NCI-H345 (cell line): ENCODE results near the gene IRF4.

Experiments used
- DNase-seq: peaks from one replicate; lab custom pipeline; 2025; lab: John Stamatoyannopoulos, UW

Gene IRF4

DNA sequence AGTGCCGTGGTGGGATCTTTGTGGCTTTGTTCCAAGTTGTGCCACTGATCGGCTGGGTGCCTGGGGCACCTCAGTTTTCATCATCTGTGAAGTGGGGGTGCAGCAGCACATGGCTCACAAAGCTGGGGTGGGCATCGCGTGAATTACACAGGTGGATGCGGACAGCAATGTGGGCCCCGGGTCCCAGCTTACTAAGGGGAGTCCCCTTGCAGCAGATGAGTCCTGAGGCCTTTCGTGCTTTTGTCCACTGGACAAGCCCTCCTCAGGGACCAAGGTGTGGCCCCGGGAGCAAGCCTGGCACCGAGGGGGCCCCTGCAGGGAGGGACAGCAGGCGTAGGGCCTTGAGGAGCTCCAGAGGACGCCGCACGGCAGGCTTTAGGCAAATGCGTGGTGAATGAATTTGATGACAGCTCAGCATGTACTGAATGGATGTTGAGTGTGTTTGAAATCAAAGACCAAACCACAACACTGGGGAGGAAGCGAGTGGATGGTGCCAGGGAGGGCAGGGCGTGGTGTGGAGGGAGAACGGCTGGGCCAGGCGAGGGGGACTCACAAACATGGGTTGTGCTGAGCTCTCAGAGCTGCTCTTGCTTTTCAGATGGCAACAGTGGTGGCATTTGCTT, 53.2 kb downstream of the IRF4 start:
- no peak for DNase-seq

DNA sequence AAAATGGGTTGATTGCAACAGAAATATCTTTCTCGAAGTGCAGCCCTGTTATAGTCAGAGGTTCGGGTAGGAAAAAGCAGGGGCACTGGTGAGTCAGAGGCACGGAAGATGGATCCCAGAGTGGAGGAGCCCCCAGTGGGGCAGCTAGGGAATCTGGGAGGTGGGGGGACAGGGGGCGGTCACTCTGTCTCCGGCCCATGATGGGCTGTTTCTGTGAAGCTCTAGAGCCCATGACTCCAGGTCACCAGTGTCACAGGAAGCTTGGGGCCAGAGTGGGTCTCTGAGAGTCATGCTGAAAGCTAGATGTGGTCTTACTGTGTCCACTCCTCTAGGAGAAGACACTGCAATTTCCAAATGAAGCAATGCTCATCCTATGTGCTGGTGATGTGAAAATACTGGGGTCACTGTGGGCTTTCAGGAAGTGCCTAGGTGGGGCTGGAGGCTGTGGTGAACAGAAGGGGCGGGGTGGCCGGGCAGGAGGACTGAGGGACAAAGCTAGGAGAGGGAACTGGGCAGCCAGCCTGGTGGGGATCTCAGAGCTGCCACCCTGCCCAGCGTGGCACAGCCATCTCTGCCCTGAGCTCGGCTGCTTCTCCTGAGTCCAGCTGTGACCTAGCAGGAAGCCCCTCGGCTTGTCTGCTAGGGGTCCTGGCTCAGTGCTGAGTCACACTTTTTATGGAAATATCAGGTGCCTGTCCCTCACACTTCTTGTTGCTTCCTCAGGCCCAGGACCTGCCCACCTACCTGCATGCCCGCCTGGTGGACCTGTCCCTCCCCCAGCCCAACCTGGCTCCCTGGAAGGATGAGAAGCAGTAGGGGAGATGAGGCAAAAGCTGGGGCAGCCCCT, 54.2 kb downstream of the IRF4 start:
- DNase-seq = no peak

DNA sequence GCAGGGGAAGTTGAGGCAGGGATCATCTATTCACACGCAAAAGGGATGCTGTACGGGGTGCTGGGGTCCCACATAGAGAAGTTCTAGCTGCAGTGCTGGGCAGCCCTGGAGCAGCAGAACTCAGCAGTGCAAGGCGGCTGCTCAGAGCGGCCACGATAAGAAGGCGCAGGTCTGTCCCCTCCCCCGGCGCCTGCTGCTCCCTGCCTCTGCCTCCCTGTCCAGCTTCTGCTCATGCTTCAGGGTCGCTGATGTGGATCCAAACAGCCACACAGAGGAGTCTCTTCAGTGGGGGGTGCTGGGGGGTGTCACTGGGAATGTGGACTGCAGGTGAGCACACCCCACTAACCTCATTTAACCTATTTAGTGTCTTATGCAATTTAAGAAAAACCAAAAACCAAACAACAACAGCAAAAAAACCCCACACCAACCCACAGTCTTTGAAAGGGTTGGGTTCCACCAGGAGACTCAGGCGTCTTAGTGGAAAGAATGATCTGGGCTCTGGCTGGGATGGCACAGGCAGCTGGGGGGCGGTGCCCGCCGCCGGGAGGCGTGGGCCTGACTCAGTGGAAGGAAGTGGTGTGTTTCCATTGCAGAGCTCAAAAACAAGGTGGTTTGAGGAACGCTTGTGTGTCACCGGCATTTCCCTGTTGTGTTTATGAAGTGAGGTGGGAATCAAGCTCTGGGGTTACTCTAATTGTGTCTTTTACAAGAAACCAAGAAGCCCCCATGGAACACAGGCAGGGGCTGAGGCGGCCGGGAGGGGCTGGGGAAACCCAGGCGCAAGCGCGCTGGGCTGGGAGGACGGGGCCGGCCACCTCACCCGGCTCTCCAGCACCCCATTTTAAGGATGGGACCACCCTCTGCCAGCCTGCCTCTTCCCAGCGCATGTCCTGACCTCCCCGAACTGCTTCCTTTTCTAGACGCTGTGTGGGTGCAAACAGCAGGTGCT, 55.1 kb downstream of the IRF4 start:
- no peak for DNase-seq

- no peak for DNase-seq
These were observed 56.0 kb downstream of the IRF4 start for GRCh38 chr6:447381-448165.

DNA sequence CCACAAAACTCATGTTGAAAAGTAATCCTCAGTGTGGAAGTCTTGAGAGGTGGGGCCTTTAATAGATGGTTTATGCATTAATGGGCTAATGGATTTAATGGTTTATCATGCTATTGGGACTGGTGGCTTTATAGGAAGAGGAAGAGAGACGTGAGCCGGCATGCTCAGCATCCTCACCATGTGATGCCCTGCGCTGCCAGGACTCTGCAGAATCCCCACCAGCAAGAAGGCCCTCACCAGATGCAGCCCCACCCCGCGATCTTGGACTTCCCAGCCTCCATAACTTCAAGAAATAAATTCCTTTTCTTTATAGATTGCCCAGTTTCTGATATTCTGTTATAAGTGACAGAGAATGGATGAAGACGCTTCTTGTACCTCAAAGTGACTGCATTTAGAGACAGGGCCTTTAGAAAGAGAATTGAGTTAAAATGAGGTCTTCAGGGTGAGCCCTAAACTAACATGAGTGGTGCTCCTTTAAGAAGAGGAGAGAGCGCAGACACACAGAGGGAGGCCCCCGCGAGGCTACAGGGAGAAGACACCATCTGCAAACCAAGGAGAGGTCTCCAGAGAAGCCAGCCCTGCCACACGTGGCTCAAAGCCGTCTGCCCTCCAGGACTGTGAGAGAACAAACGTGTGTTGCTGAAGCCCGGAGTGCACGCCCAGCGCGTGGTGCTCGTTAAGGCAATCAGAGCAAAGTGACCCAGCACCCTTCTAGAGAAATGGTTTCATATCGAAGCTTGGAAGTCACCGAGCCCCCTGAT, 56.9 kb downstream of the IRF4 start:
- no peak for DNase-seq

- no peak for DNase-seq
These were observed 57.5 kb downstream of the IRF4 start for GRCh38 chr6:449057-449430.

DNA sequence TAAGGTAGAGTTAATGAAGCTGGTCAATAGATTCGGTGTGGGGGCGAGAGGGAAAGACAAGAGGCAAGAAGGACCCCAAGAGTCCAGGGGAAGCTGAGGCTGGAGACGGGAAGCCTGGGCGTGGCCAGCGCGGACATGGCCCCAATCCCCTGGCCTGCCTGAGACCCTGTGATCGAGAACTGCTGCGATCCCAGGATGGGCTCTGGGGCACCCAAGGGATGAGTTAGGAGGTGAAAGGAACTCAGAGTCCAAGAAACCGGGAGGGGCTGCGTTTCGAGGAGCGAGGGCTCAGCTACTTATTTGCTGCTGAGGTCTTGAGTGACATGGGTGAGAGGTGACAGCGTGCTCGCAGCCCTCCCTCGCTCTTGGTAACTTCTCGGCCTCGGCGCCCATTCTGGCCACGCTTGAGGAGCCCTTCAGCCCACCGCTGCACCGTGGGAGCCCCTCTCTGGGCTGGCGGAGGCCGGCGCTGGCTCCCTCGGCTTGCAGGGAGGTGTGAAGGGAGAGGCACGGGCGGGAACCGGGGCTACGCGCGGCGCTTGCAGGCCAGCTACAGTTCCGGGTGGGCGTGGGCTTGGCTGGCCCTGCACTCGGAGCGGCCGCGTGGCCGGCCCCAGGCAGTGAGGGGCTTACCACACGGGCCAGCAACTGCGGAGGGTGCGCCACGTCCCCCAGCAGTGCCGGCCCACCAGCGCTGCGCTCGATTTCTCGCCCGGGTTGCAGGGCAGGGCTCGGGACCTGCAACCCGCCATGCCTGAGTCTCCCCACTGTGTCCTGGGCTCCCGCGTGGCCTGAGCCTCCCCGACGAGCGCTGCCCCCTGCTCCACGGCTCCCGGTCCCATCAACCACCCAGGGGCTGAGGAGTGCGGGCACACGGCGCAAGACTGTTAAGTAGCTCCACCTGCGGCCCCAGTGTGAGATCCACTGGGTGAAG, 58.2 kb downstream of the IRF4 start:
- DNase-seq = no peak

GRCh38 chr6:451336-451735, 59.8 kb downstream of the IRF4 start:
- no peak for DNase-seq

DNA sequence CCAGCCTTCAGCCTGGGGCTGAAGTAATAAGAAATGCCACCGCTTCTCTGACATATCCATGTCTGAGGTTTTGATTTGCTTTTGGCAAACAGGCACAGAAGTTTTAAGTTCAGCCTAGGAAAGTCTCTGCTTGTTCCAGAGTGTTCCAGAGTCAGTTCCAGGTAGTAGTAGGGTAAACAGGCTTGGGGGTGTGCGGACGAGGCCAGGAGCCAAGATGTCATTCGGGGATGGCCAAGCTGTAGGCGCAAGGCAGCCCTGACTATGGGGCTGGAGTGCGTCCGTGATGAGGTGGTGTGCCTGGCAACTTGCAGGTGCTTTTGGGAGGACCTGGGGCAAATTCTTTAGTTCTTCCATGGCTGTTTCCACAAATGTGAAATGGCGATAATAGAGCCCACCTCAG, 60.3 kb downstream of the IRF4 start:
- no peak for DNase-seq

DNA sequence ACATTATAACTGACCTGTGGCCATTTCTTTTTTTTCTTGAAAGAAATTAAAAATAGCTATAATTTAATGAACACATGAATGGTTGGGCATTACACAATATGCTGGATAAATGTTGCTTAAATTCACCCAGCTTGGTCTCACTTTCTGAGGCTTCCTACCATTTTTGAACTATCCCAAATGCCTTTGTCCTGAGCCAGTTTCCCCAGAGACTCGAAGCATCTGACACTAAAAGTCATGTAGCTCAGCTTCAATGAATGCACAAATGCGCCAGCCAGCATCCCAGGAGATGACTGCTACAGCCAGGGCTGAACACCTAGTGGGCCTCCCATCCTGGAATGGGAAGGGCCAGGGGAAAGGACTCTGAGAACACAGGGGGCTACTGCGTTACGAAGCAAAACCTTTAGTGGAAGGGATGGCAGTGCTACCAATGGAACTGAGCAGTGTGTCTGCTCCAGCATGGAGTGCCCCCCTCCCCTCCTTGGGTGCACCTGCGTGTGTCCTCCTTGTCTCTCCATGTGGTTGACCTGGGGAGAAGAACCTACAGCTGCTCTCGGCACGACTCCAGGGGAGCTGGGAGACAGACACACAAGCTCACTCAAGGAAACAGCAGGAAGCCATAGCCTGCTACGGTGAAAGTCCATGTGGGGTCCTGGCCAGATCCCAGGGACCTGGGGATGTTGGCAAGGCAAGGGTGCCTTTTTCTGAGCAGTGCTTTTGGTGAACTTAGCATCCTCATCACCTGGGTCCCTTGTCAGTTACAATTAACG, 60.9 kb downstream of the IRF4 start:
- DNase-seq = peak; percentile 8

- peak; percentile 5 for DNase-seq
These were observed 61.6 kb downstream of the IRF4 start for GRCh38 chr6:453152-453551.

- DNase-seq = no peak
These were observed 62.8 kb downstream of the IRF4 start for GRCh38 chr6:454148-454991.

- no peak for DNase-seq
These were observed 63.5 kb downstream of the IRF4 start for GRCh38 chr6:455006-455585.

- DNase-seq = no peak
These were observed 64.3 kb downstream of the IRF4 start for GRCh38 chr6:455835-456234.

- no peak for DNase-seq
These were observed 64.9 kb downstream of the IRF4 start for GRCh38 chr6:456358-456867.

GRCh38 chr6:456887-457286, 65.3 kb downstream of the IRF4 start:
- no peak for DNase-seq
